ENCODE results near the gene PTTG2.

- TF ChIP-seq EZH2phosphoT487 (conservative IDR thresholded peaks at IDR 0.05; ENCODE audit: low read length), result no peak
- no peak for TF ChIP-seq CTCF (IDR thresholded peaks at IDR 0.05; ENCODE audit: insufficient read depth, low read length, poor library complexity, severe bottlenecking)
Observed at GRCh38 chr4:37949636-37950426, 10.4 kb upstream of the PTTG2 start.
